WTC11 (cell line): ENCODE measurements around the gene STS.

Experiments
- ATF6 ChIP-seq: sonication (generic); formaldehyde crosslinking; IDR thresholded peaks from 2 replicates; pipeline ENCODE4 v1.8.1; 2023; ENCODE audit warnings: mild to moderate bottlenecking, missing genetic modification reagents
- CBFB ChIP-seq: sonication (generic); formaldehyde crosslinking; IDR thresholded peaks from 2 replicates; pipeline ENCODE4 v1.8.1; 2022; ENCODE audit warnings: mild to moderate bottlenecking, low read depth, missing genetic modification reagents
- CTCF ChIP-seq: fragments of 200-600 bp; IDR thresholded peaks from 2 replicates; pipeline ENCODE4 v1.8.0; 2022; ENCODE audit warnings: antibody characterized with exemption
- E2F1 ChIP-seq: sonication (generic); formaldehyde crosslinking; IDR thresholded peaks from 2 replicates; pipeline ENCODE4 v1.8.0; 2022; ENCODE audit warnings: mild to moderate bottlenecking, missing genetic modification reagents
- E2F5 ChIP-seq: sonication (generic); formaldehyde crosslinking; IDR thresholded peaks from 2 replicates; pipeline ENCODE4 v1.8.1; 2022; ENCODE audit warnings: mild to moderate bottlenecking, moderate library complexity, missing genetic modification reagents
- ZNF281 ChIP-seq: sonication (generic); formaldehyde crosslinking; IDR thresholded peaks from 2 replicates; pipeline ENCODE4 v1.8.0; 2023; ENCODE audit warnings: mild to moderate bottlenecking, missing genetic modification reagents

- no peak for TF ChIP-seq CTCF
- TF ChIP-seq CBFB (CRISPR knock-in tag), result no peak
- no peak for TF ChIP-seq E2F5 (CRISPR knock-in tag)
- TF ChIP-seq ZNF281, result no peak
- TF ChIP-seq ATF6 (CRISPR knock-in tag), result no peak
- no peak for TF ChIP-seq E2F1 (CRISPR knock-in tag)
These were observed 11.0 kb downstream of the STS start for GRCh38 chrX:7158468-7158990.
